HepG2 (cell line): ENCODE data around the gene CD207. TPM values are rescaled to one million over a fixed set of nuclear protein-coding genes. Genes with fewer than 3 reads are reported as not detected.
A peak's percentile ranks its signal among the peaks of the same experiment; 100 is the strongest.

Source experiments
- ATAC-seq: fragments of 200-7000 bp; cut with Tn5 transposase; 3 replicates; pipeline ENCODE4 v1.9.1; 2020; ENCODE audit warnings: mild to moderate bottlenecking, moderate library complexity
- BruUV-seq: library from RNA; stranded (reverse); fragments of 400-500 nt; replicated peaks from 2 replicates; lab custom pipeline; 2021; lab: Mats Ljungman, UMichigan
- CTCF ChIA-PET: fragments of 300-600 bp; formaldehyde crosslinking; extraction: SDS; loops from one replicate; lab custom pipeline; 2021; ENCODE audit warnings: low total read pairs, inconsistent platforms, low intra/inter-chr PET ratio; lab: Yijun Ruan, JAX
- POLR2A ChIA-PET: fragments of 350-600 bp; sonication (Branson Sonifier 250); formaldehyde crosslinking; loops from one replicate; lab custom pipeline; 2020; ENCODE audit warnings: antibody characterized with exemption, inconsistent platforms; lab: Yijun Ruan, JAX
- DNase-seq: peaks from one replicate; pipeline ENCODE4 v3.0.0-alpha.2; 2015; ENCODE audit warnings: low spot score
- FAIRE-seq: peaks from 3 replicates; lab custom pipeline; 2011; peaks lifted over from hg19 to GRCh38; lab: Jason Lieb, UNC
- H2AFZ ChIP-seq: one replicate; pipeline ENCODE4 v1.6.1; 2011; ENCODE audit warnings: low read length, inconsistent platforms
- H3K27ac ChIP-seq: fragments of 300-600 bp; 3 replicates; pipeline ENCODE4 v1.8.0; 2011; ENCODE audit warnings: mixed run types, mild to moderate bottlenecking, mixed read lengths, low read length, inconsistent platforms; ENCODE audit not compliant: insufficient read depth; ENCODE audit errors: extremely low read length
- H3K27me3 ChIP-seq, 2 experiments: fragments of 200-600 bp in 1 of 2; 2 replicates in 1 of 2; 3 replicates in 1 of 2; pipeline versions ENCODE4 v1.6.0 to v1.8.0; 2011; ENCODE audit warnings: low read length in 2 of 2, mild to moderate bottlenecking in 2 of 2, moderate library complexity in 2 of 2, inconsistent platforms in 1 of 2; ENCODE audit not compliant: insufficient read depth in 2 of 2, control insufficient read depth in 1 of 2
- H3K36me3 ChIP-seq, 2 experiments: fragments of 200-600 bp in 1 of 2; replicated peaks in 1 of 2; 2 replicates in 1 of 2; 3 replicates in 1 of 2; pipeline versions ENCODE4 v1.5.1 to v1.8.0; 2011; ENCODE audit warnings: low read length in 2 of 2, inconsistent platforms in 1 of 2; ENCODE audit not compliant: insufficient read depth in 2 of 2, control insufficient read depth in 1 of 2
- H3K4me1 ChIP-seq: 2 replicates; pipeline ENCODE4 v1.5.1; 2012; ENCODE audit warnings: low read length, inconsistent platforms; ENCODE audit not compliant: insufficient read depth
- H3K4me2 ChIP-seq: 2 replicates; pipeline ENCODE4 v1.6.0; 2011; ENCODE audit warnings: low read depth, low read length, inconsistent platforms
- H3K4me3 ChIP-seq, 3 experiments: fragments of 200-600 bp in 1 of 3; sonication (generic), shearing (Covaris generic) in 1 of 3; replicated peaks in 1 of 3; 2 replicates each; pipeline ENCODE4 v1.5.1; 2011 to 2016; ENCODE audit warnings: low read length in 3 of 3, inconsistent platforms in 2 of 3, low read depth in 2 of 3, mild to moderate bottlenecking in 2 of 3, control low read depth in 1 of 3, mixed read lengths in 1 of 3; ENCODE audit not compliant: insufficient read depth in 1 of 3
- H3K79me2 ChIP-seq: one replicate; pipeline ENCODE4 v1.6.1; 2011; ENCODE audit warnings: low read length, inconsistent platforms; ENCODE audit not compliant: insufficient read depth
- H3K9ac ChIP-seq: 2 replicates; pipeline ENCODE4 v1.6.0; 2011; ENCODE audit warnings: mild to moderate bottlenecking, low read depth, low read length, inconsistent platforms; ENCODE audit not compliant: insufficient read depth
- H3K9me3 ChIP-seq: 2 replicates; pipeline ENCODE4 v1.5.1; 2012; ENCODE audit warnings: mild to moderate bottlenecking, low read length
- H4K20me1 ChIP-seq: 2 replicates; pipeline ENCODE4 v1.6.0; 2011; ENCODE audit warnings: inconsistent platforms, mild to moderate bottlenecking, low read length, moderate library complexity; ENCODE audit not compliant: insufficient read depth
- ARNT2 ChIP-seq: sonication (generic); formaldehyde crosslinking; IDR thresholded peaks from 2 replicates; pipeline ENCODE4 v1.8.0; 2022; ENCODE audit warnings: mild to moderate bottlenecking, low read depth, missing genetic modification reagents, moderate library complexity
- EZH2 ChIP-seq: conservative IDR thresholded peaks from 2 replicates; pipeline ENCODE4 v1.6.1; 2012; ENCODE audit warnings: mild to moderate bottlenecking, low read depth, low read length, moderate library complexity
- GLMP ChIP-seq: sonication (generic); formaldehyde crosslinking; IDR thresholded peaks from 2 replicates; pipeline ENCODE4 v1.9.0; 2021; ENCODE audit warnings: missing genetic modification reagents, mild to moderate bottlenecking, borderline replicate concordance
- NR0B2 ChIP-seq: sonication (generic); formaldehyde crosslinking; IDR thresholded peaks from 2 replicates; pipeline ENCODE4 v1.4.0; 2020; ENCODE audit warnings: mild to moderate bottlenecking, missing genetic modification reagents
- SCMH1 ChIP-seq: sonication (generic); formaldehyde crosslinking; IDR thresholded peaks from 2 replicates; pipeline ENCODE4 v1.9.0; 2021; ENCODE audit warnings: missing genetic modification reagents, mild to moderate bottlenecking, borderline replicate concordance
- SNAI1 ChIP-seq: sonication (generic); formaldehyde crosslinking; IDR thresholded peaks from 2 replicates; pipeline ENCODE4 v1.5.0; 2020; ENCODE audit warnings: mild to moderate bottlenecking, missing genetic modification reagents, borderline replicate concordance
- SP2 ChIP-seq: sonication (generic); formaldehyde crosslinking; IDR thresholded peaks from 2 replicates; pipeline ENCODE4 v1.5.1; 2020; ENCODE audit warnings: mild to moderate bottlenecking, missing genetic modification reagents
- ZBTB2 ChIP-seq: sonication (generic); formaldehyde crosslinking; IDR thresholded peaks from 2 replicates; pipeline ENCODE4 v1.8.0; 2022; ENCODE audit warnings: low read depth, missing genetic modification reagents
- ZNF558 ChIP-seq: sonication (generic); formaldehyde crosslinking; IDR thresholded peaks from 2 replicates; pipeline ENCODE4 v1.9.0; 2022; ENCODE audit warnings: mild to moderate bottlenecking, missing genetic modification reagents, borderline replicate concordance
- WGBS: methylation state at CpG from one replicate; pipeline ENCODE4 v1.1.6; 2017; ENCODE audit warnings: low lambda C conversion rate; 5-methylcytosine and 5-hydroxymethylcytosine counted together
- in situ Hi-C: cut with HindIII; loops from 2 replicates; pipeline ENCODE4 v1.10.0; 2017; ENCODE audit warnings: low pct_unique_long_range_greater_than_20kb; ENCODE audit not compliant: extremely low pct_ligation_motif_present
- intact Hi-C: fragments of 100-400 bp; cut with micrococcal nuclease; formaldehyde crosslinking; loops from one replicate; pipeline ENCODE4 v1.10.0; 2022; ENCODE audit not compliant: unreplicated experiment
- polyA plus RNA-seq, 8 experiments: library from polyadenylated mRNA; depleted of rRNA in 3 of 8; stranded (reverse) in 7 of 8; unstranded in 1 of 8; fragments of >200 nt; fragmentation: Illumina TruSeq in 4 of 8; extraction: Trizol in 4 of 8; gene quantifications; 2 replicates each; pipeline versions ENCODE4 v1.2.1 to v1.2.3, GENCODE V29; 2011 to 2016; ENCODE audit warnings: low read depth in 4 of 8, missing spikeins in 1 of 8, mixed read lengths in 1 of 8; ENCODE audit not compliant: insufficient read depth in 1 of 8
- total RNA-seq, 5 experiments: library from RNA; depleted of rRNA; stranded (reverse); fragments of >200 nt; fragmentation: Illumina TruSeq; extraction: Trizol; gene quantifications; 2 replicates each; pipeline ENCODE4 v1.2.3, GENCODE V29; 2016; ENCODE audit warnings: low read depth in 1 of 5

CD207 gene
- total and polyA plus RNA-seq, 2 of the 13 experiments (the other 11 are each of a cell fraction or from before 2014, with no cell fraction given): 0.09 to 0.15 TPM

- in situ Hi-C loops (no loop called here), intact Hi-C loops (no loop called here)
- Histone ChIP-seq H3K9me3 (no peaks in the 10 kb centered on the region), H3K4me3 (0 out of 6 replicates have a peak within 1 kb of the TSS, but pooled peaks of 1 of the 3 experiments have one; percentile 6), H3K9ac (no peak within 1 kb of the TSS), H3K4me1 (peaks cover 60% of the 10 kb centered on the region), H3K27me3 (peaks cover 2 to 19% of the 10 kb centered on the region in 2 experiments; a peak in 2 of 5 replicates), H3K79me2 (no peaks in the 10 kb centered on the region), H3K4me2 (peak within 1 kb of the TSS; percentile 53), H2AFZ (no peak within 1 kb of the TSS), H3K27ac (no peak within 1 kb of the TSS), H3K36me3 (no peaks in the 10 kb centered on the region), H4K20me1 (no peaks in the 10 kb centered on the region)
- POLR2A ChIA-PET: interaction anchor here (1.2 to 1.3 kb wide), 2 partner anchors 12 to 128 kb away, joined by 3 to 5 read pairs; no protein-coding TSS in a partner anchor
- WGBS: 67% methylated on average over 7 of the region's 7 CpGs
- FAIRE-seq (no peak), ATAC-seq (no peak), DNase-seq (no peak)
- CTCF ChIA-PET: no interaction called here
- BruUV-seq: no TSS peak
- TF ChIP-seq GLMP (CRISPR knock-in tag) (no peak), ARNT2 (CRISPR knock-in tag) (no peak), NR0B2 (CRISPR knock-in tag) (no peak), EZH2 (no peak), ZNF558 (CRISPR knock-in tag) (no peak), SCMH1 (no peak), SNAI1 (CRISPR knock-in tag) (no peak), ZBTB2 (CRISPR knock-in tag) (no peak), SP2 (CRISPR knock-in tag) (no peak)
These were observed 15.1 kb downstream of the CD207 start, which contains the start of gene CLEC4F for GRCh38 chr2:70820499-70820898. Gene CLEC4F (minus strand): TSS chr2:70820599. CDS start chr2:70820523, 76 bp downstream.
